Loucy (cell line): ENCODE measurements around the gene KCNMB2.

Experiments
- CTCF ChIP-seq: fragments of 200-600 bp; sonication (generic); conservative IDR thresholded peaks from 2 replicates; pipeline ENCODE4 v1.5.1; 2014; ENCODE audit warnings: mild to moderate bottlenecking, antibody characterized with exemption, low read length
- EZH2phosphoT487 ChIP-seq: fragments of 200-600 bp; IDR thresholded peaks from 2 replicates; pipeline ENCODE4 v1.6.1; 2018; ENCODE audit warnings: antibody characterized with exemption, mild to moderate bottlenecking, moderate library complexity, borderline replicate concordance

- TF ChIP-seq CTCF = no peak
- no peak for TF ChIP-seq EZH2phosphoT487
Measured at GRCh38 chr3:178699364-178699763, 163.1 kb downstream of the KCNMB2 start.
